ENCODE measurements around the gene MPRIP.

Gene MPRIP

DNA sequence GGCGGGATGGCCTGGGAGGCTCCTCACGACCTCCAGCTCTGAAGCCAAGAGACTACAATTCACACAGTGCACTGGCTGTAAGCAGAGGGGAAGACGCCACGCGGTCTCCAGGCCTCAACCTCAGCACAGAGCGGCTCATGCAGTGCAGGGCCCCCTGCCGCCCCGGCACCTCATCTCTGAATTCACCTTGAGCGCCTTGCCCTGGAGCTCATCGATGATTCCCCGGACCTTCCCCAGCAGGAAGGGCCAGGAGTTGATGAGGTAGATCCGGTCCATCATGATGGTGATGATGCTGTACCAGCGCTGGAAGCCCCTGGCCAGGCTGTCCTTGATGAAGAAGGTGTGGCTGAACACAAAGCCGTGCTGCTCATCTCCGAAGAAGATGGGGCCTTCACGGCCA is 181.5 kb downstream of the MPRIP start:
- no peak overlapping the region for H3K4me3 Mint-ChIP-seq

DNA sequence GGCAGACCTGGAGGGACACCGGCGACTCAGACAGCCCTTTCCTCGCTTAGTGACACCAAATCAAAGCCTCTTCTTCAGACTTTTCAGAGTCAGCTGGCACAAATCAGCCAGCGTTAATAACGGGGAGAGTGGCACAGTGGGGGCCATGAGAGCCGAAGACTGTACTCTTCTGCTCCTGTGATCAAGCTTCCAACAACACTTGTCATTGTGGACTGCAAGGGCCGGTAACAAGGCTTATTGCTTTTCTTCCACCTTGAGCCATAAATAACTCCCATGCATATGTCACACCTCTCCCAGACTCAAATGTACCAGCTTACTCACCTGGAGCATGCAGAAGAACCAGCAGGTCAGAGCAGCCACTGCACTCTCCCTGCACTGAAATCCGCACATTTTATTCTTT is 181.9 kb downstream of the MPRIP start:
- DNase-seq (ENCODE audit: low spot score in 2 of 2) = no peak
- H3K27ac Mint-ChIP-seq = peak overlapping the region; percentile 45
- H3K4me3 Mint-ChIP-seq = no peak overlapping the region
- ATAC-seq = no peak
- no peaks in the 10 kb centered on the region for H3K4me1 Mint-ChIP-seq
- no peaks in the 10 kb centered on the region for H3K9me3 Mint-ChIP-seq
- peaks cover 95% of the 10 kb centered on the region for H3K36me3 Mint-ChIP-seq

More for the DNA sequence above, 181.5 kb downstream of the MPRIP start:
- no peaks in the 10 kb centered on the region for H3K4me1 Mint-ChIP-seq
- H3K9me3 Mint-ChIP-seq = no peaks in the 10 kb centered on the region
- ATAC-seq (no peak), DNase-seq (ENCODE audit: low spot score in 2 of 2) (no peak)
- no peak overlapping the region for H3K27ac Mint-ChIP-seq
- H3K36me3 Mint-ChIP-seq = peaks cover 95% of the 10 kb centered on the region

DNA sequence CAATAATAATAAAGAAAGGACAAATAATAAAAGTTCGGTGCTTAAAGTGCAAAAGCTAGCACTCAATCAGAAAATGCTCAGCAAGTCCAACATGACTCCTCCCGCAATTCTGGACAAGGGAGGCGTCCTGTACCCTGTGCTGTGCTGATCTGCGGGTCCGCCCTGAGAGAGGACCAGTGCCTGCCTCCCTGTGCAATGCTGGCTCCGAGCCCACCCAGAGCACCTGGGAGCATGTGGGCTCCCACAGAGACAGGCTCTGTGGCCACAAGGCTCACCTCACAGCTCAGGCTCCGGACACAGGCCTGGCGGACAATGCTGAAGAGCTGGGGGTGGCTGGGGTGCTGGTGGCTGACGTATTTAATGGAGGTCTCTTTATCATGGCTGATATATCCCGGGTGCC is 183.6 kb downstream of the MPRIP start:
- no peaks in the 10 kb centered on the region for H3K4me1 Mint-ChIP-seq
- peaks cover 96% of the 10 kb centered on the region for H3K36me3 Mint-ChIP-seq
- no peak for DNase-seq (ENCODE audit: low spot score in 2 of 2)
- ATAC-seq = no peak
- H3K27ac Mint-ChIP-seq = no peak overlapping the region
- no peaks in the 10 kb centered on the region for H3K9me3 Mint-ChIP-seq
- no peak overlapping the region for H3K4me3 Mint-ChIP-seq

DNA sequence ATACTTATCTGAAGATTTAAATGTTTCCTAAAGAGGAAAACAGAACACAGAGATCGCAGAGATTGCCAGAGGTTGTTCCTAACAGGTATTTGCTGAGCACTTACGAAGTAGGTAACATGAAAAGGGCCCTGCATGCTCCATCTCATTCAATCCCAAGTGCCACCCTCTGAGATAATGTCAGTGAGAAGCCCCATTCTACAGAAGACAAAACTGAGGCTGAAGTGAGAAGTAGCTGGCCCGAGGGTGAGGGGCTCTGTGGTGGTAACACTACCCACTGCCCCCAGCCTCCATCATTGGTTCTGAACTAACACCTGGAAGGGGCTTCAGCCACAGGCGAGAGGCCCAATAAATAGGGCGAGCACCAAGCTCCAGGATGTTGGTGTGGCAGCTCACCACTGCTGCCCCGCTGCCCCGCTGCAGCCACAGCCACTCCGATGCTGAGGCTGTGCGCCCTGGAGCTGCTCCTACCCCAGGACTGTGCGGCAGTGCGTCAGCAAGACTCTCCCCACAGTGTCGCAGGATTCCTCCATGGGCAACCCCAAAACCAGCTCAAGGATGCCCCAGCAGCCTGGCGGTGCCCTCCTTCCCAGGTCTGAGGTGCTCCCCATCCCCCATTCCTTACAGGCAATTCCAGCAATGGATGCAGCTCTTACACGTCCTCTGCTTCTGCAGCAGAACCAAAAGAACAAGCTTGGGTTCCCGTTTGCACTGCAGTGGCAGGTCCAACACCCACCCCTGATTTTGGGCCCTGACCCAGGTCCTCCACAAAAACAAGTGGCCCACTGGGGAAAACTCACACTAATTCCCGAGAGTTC is 184.4 kb downstream of the MPRIP start:
- no peak for ATAC-seq
- no peaks in the 10 kb centered on the region for H3K9me3 Mint-ChIP-seq
- no peak overlapping the region for H3K27ac Mint-ChIP-seq
- H3K36me3 Mint-ChIP-seq = peaks cover 96% of the 10 kb centered on the region
- H3K4me3 Mint-ChIP-seq = no peak overlapping the region
- H3K4me1 Mint-ChIP-seq = peaks cover 2% of the 10 kb centered on the region
- no peak for DNase-seq (ENCODE audit: low spot score in 2 of 2)

DNA sequence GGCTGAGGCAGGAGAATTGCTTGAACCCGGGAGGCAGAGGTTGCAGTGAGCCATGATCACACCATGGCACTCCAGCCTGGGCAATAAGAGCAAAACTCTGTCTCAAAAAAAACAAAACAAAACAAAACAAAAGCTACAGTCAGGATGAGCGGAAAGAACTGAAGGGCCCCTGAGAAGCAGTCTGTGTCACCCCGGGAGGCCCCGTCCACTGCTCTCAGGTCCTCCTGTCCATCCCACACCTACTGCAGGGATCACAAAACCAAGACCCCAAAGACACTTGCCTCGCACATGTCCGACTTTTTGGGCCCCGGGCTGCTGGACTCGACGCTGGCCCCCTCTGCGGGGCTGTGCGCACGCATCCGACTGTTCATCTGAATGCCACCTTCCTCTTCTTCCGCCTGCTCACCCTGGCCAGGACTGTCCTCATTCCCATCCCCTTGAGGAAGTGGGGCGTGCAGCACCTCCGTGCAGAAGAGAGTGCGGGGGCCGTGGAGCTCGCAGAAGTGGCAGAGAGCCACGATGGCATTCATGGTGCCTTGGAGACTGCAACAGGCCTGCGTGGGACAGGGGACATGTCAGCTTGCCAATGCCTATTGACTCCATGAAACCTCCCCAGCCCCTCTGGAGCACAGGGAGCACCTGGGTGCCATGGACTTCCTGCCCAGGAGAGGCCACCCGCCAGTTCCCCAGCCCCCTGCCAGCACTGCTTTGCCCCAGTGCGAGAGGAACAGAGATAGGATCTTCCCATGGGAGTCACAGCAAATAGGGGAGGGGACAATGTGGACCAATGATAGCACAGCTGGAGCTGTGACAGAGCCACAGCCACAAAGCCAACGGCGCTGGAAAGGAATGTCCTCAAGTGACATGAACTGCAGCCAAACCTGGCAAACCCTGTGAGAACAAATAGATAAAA is 185.6 kb downstream of the MPRIP start:
- H3K27ac Mint-ChIP-seq = no peak overlapping the region
- no peaks in the 10 kb centered on the region for H3K9me3 Mint-ChIP-seq
- no peak for ATAC-seq
- H3K4me1 Mint-ChIP-seq = peaks cover 12% of the 10 kb centered on the region
- no peak for DNase-seq (ENCODE audit: low spot score in 2 of 2)
- peaks cover 96% of the 10 kb centered on the region for H3K36me3 Mint-ChIP-seq
- H3K4me3 Mint-ChIP-seq = no peak overlapping the region

DNA sequence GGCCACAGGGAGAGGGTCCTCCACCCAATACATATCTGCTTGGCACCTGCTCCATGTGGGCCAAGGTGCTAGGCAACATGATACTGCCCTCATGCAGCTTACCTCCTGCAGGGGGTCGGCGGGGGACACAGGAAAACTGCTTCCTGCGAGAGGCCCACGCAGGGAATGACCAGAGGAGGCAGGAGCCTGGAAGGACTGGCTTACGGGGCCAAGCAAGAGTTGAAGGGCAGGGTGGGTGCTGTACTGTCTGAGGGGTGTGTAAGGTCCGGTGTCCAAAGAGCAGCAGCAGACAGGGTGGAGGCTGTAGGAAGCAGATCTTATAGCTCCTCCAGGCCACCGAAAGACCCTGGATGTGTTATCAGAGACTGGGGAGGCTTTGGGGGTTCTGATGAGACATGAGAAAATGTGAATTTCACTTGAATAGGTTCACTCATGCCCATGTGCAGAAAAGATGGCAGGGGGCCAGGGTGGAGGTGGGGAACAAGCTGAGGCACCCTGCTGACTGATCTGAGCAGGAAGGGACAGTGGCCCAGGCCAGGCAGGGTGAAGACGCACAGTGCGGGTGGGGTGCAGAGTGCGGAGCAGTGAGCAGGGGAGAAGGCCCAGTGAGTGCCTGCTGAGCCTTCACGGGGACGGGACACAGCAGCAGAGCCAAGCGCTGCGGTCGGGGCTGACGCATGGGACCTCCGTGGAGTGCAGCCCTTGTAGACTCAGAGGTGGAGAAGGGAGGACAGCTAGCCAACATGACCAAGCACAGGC is 186.4 kb downstream of the MPRIP start:
- Mint-ChIP-seq H3K4me3 (no peak overlapping the region), H3K4me1 (peaks cover 12% of the 10 kb centered on the region), H3K27ac (peak overlapping the region; percentile 44), H3K36me3 (peaks cover 88% of the 10 kb centered on the region), H3K9me3 (no peaks in the 10 kb centered on the region)
- peak; percentile 28 for ATAC-seq
- DNase-seq (ENCODE audit: low spot score in 2 of 2) = no peak

DNA sequence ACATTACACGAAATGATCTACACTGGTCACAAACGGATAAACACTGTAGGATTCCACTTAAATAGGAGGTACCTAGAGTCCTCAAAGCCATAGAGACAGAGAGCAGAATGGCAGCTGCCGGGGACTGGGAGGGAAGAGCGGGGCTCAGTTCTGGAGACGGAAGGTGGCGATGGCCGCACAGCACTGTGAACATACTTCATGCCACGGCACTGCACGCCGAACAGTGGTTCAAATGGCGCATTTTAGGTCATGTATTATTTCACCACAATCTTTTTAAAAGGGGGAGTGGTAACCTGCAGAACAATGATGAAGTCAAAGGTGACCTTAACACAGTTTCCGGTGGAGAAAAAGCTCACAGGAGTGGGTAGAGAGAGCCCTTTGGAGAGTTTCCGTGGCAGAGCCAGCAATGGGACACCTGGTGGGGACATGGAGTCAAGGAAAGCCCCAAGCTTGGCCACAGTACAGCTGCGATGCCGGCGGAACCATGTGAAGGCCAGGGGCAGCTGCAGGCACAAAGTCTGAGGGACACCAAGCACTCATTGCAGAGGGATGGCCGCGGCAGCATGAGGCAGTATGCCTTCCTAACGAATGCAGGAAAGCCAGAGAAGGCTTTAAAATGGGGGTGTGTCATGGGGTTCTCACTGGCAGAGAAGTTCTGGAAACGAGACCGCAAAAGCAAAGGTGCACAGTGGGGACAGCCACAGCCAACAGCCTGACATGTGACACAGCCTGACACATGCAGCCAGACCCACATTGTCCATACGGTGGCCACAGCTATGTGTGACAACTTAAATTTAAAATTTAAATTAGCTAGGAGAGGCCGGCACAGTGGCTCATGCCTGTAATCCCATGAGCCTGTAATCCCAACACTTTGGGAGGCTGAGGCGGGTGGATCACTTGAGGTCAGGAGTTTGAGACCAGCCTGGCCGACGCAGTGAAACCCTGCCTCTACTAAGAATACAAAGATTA is 187.4 kb downstream of the MPRIP start:
- Mint-ChIP-seq H3K9me3 (no peaks in the 10 kb centered on the region), H3K36me3 (peaks cover 78% of the 10 kb centered on the region), H3K4me1 (peaks cover 12% of the 10 kb centered on the region), H3K4me3 (no peak overlapping the region), H3K27ac (no peak overlapping the region)
- no peak for DNase-seq (ENCODE audit: low spot score in 2 of 2)
- ATAC-seq = no peak

DNA sequence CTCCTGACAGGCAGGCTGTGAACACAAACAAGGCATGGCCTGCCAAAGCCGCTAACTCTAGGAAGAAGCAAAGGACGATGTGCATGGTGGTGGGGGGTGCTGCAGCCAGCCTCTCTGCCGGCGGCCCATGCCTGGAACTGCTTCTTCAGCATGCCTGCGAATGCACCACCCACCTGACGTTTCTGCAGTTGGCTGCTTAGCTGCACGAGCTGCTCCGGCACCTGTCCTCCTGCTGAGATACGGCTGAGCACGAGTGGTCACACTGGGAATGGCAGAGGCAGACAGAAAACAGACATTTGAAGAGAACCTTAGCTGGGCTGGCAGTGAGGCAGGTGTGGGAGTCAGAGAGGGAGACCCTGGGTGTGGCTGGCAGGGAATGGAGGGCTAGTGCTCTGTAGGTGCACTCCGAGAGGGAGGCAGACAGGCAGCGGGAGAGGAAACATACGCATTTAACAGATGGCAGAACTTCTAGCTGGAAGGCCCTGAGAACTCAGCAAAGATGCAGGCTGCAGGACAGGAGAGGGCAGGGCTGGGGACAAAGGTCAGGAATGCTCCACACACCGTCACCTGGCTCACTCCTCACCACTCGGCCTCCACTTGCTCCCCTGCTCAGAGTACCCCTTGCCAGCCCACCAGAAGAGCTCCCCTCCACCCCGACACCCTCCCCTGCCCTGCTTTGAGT is 189.5 kb downstream of the MPRIP start:
- ATAC-seq = no peak
- Mint-ChIP-seq H3K36me3 (peaks cover 63% of the 10 kb centered on the region), H3K4me3 (no peak overlapping the region), H3K27ac (peak overlapping the region; percentile 14), H3K4me1 (peaks cover 30% of the 10 kb centered on the region), H3K9me3 (no peaks in the 10 kb centered on the region)
- no peak for DNase-seq (ENCODE audit: low spot score in 2 of 2)

DNA sequence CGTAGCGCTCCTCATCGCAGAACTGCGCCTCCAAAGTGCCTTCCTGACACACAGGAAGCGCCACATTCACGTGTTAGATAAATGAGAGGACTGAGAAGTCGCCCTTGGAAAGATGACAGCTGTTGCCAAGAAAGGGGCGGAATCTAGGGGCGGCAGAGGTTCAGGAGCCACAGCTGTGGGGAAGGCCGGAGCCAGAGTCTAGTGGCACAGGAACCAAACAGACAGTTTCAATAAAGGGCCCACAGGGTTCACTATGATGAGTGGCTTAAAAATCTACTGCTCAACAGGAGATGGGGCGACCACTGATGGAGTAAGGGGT is 190.0 kb downstream of the MPRIP start:
- H3K4me1 Mint-ChIP-seq = peaks cover 30% of the 10 kb centered on the region
- no peak overlapping the region for H3K4me3 Mint-ChIP-seq
- H3K36me3 Mint-ChIP-seq = peaks cover 62% of the 10 kb centered on the region
- no peak for ATAC-seq
- DNase-seq (ENCODE audit: low spot score in 2 of 2) = no peak
- H3K9me3 Mint-ChIP-seq = no peaks in the 10 kb centered on the region
- H3K27ac Mint-ChIP-seq = no peak overlapping the region

DNA sequence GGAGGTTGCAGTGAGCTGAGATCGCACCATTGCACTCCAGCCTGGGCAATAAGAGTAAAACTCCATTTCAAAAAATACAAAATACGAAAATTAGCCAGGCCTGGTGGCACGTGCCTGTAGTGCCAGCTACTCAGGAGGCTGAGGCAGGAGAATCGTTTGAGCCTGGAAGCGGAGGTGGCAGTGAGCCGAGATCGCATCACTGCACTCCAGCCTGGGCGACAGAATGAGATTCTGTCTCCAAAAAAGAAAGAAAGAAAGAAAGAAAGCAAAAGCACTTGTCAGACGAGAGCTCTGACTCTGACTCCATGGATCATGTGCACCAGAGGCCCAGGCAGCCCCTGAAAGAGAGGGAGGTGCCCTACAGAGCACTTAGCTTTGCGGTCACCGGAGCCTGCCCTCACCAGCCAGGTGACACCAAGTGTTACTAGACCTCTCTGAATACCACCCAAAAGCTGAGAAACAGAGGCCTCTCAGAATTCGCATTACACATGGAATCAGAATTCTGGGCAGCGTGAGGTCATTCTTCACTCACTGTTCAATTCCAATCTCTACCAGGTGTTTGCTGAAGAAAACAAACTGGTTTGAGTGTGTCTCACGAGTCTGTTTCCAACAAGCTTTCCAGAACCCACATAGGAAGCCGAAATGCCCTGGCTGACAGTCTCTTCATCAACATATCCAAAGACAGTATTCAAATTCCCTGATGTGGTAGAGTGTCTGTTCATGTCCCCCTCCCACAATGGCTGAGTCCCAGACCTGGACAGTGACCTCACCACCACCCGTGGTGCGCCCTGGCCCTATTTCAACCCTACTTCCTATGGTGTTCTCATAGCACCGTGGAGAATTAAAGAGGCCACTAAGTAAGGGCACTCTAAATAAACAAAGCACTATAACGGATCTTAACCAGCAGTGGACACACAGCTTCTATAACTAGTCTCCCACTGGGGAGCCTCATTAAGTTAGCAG is 193.2 kb downstream of the MPRIP start:
- ATAC-seq = no peak
- H3K4me1 Mint-ChIP-seq = peaks cover 38% of the 10 kb centered on the region
- DNase-seq (ENCODE audit: low spot score in 2 of 2) = no peak
- peak overlapping the region; percentile 100 for H3K27ac Mint-ChIP-seq
- H3K4me3 Mint-ChIP-seq = peak overlapping the region; percentile 93
- peaks cover 40% of the 10 kb centered on the region for H3K36me3 Mint-ChIP-seq
- no peaks in the 10 kb centered on the region for H3K9me3 Mint-ChIP-seq

DNA sequence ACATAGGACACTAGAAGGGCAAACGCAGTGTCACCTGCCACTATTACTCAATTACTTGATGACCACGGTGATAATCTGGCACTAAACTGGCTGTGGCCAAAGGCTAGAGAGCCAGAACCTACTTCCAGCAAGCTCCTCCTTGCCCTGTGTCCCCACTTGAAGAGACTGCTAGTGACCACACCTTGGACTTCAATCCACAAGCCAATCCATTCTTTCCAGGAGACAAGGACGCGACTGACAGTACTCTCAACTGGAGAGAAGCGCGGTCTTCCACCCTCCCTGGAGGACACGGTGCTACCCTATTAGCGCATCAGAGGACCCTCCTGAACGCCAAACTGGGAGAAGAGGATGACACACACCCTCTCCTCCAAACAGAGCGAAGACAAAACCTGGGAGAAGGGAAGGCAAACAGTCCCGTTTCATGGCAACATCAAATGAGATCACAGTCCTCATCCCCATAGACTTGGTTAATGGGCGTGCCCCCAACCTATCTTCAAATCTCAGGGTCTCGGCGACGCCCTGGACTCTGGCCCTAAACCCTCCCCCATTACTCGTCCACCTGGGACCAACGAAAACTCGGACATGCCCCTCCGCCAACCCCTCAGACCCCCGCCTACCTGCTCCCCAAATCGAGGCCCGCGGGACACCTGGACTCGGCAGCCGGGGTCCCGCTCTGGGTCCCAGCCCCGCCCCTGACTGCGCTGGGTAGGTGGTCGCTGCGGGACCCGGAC is 194.2 kb downstream of the MPRIP start:
- H3K27ac Mint-ChIP-seq = peak overlapping the region; percentile 100
- peaks cover 30% of the 10 kb centered on the region for H3K36me3 Mint-ChIP-seq
- ATAC-seq (peak; percentile 5), DNase-seq (ENCODE audit: low spot score in 2 of 2) (peak in 1 of 2 donors; percentile 58)
- H3K4me1 Mint-ChIP-seq = peaks cover 38% of the 10 kb centered on the region
- H3K9me3 Mint-ChIP-seq = no peaks in the 10 kb centered on the region
- H3K4me3 Mint-ChIP-seq = peak overlapping the region; percentile 93

DNA sequence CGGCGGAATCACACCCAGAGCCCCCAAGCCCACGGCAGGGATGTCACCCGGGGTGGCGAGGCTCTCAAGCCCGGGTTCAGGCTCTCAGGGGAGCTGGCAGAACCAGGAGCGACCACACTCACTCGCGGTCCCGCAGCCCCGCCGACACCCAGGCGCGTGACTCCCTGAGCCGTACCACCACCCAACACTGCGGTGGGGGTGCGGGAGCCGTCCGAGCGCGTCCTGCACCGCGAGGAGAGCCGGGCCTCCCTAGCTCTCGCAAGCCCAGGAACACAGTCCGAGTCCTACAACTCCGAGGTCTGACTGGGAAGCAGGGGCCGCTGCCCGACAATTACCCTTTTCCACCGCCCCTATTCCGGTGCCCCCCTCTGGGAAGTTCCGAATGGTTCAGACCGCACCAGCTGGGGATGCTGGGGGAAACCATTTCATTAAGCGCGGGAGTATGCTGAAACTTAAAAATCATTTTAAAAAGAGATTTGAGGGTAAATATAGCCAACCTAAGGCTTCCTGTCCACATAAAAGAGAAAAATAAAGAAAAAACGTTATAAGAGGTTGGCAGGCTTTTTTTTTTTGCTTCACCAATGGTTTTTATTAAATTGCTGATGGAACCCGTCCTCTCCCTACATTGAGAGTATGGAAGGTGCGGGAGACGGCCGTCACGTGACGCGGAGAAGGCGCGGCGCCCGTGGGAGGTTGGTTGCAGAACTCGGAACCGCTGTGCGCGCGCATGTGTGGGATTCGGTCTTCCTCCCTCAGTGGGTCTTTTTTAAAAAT is 195.0 kb downstream of the MPRIP start, which contains the start of gene FLCN:
FLCN (minus strand) TSS at position 143 of the 774 bp plus-strand sequence. CDS start 9,031 bp downstream, outside the sequence.
- no peaks in the 10 kb centered on the region for H3K9me3 Mint-ChIP-seq
- DNase-seq (ENCODE audit: low spot score in 2 of 2) = peak; percentile 85 to 95
- peak within 1 kb of the TSS; percentile 100 for H3K27ac Mint-ChIP-seq
- H3K4me1 Mint-ChIP-seq = peaks cover 30% of the 10 kb centered on the region
- ATAC-seq = peak; percentile 95
- peak within 1 kb of the TSS; percentile 93 for H3K4me3 Mint-ChIP-seq
- peaks cover 23% of the 10 kb centered on the region for H3K36me3 Mint-ChIP-seq

All from stimulated activated effector memory CD8-positive, alpha-beta T cell treated with anti-CD3 and anti-CD28 coated beads, Interleukin-12 subunit alpha, Interleukin-12 subunit beta, amount 100 ng/mL, for 72 hours (primary cell).